Measurements from ENCODE around the gene PHF21B.
"Not testable (repeated sequence)": the region's sequence is repeated elsewhere in the genome, so short reads cannot be mapped to it uniquely, and the experiment has no call there.

Gene PHF21B

DNA sequence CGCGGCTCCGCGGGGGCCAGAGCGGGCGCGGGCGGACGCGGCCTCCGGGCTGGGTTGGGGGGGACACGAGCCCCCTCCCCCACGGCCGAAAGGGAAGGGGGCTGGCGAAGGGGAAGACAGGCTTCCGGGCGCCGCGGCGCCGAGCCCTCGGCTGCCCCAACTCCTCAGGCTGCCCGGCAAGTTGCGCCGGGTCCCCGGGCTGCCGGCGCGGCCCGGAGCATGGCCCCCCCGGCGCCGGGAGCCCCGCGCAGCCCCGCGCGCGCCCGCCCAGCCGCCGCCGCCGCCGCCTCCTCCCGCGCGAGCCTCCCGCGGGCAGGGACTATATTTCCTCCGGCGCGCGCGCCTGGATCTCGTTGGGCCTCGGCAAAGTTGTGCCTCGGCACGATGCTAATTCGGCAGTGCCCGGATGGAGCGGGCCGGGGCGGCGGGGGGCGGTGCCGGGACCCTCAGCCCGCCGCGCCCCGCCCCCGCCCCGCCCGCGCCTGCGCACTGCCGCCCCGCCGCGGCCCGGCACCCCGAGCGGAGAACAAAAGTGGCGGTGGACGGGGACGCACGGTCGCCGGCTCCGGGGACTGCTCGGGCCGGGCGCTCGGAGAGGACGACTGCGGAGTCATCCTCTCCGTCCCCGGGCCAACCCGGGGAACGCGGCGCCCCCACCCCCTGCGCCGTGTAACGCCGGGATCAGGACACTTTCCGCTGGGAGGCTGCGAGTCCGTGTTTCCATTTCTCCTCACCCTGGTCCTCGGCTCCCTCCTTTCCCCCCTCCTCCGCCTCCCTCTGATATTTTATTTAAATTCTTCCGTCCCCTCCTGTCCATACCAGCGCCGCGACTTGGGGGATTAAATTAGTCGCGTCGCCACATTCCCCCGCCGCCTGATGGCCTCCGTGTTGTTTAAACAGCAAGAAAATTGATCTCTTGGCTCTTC, at the start of gene PHF21B:
TSS of gene PHF21B (minus strand) at position 400 of the 926 bp plus-strand sequence. CDS start 456 bp downstream, outside the sequence.
- DNase-seq (ENCODE audit: low read depth), result no peak
- peak within 1 kb of the TSS; percentile 40 for H3K4me3 ChIP-seq (ENCODE audit: low read depth, low read length)
- TF ChIP-seq, protein P1, sequence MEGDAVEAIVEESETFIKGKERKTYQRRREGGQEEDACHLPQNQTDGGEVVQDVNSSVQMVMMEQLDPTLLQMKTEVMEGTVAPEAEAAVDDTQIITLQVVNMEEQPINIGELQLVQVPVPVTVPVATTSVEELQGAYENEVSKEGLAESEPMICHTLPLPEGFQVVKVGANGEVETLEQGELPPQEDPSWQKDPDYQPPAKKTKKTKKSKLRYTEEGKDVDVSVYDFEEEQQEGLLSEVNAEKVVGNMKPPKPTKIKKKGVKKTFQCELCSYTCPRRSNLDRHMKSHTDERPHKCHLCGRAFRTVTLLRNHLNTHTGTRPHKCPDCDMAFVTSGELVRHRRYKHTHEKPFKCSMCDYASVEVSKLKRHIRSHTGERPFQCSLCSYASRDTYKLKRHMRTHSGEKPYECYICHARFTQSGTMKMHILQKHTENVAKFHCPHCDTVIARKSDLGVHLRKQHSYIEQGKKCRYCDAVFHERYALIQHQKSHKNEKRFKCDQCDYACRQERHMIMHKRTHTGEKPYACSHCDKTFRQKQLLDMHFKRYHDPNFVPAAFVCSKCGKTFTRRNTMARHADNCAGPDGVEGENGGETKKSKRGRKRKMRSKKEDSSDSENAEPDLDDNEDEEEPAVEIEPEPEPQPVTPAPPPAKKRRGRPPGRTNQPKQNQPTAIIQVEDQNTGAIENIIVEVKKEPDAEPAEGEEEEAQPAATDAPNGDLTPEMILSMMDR (IDR thresholded peaks at IDR 0.05; ENCODE audit: low read depth, low read length, missing control alignments), result no peak

- TF ChIP-seq, protein P1 (IDR thresholded peaks at IDR 0.05; ENCODE audit: low read depth, low read length, missing control alignments), result no peak
- no peak overlapping the region for H3K4me3 ChIP-seq (ENCODE audit: low read depth, low read length)
- DNase-seq (ENCODE audit: low read depth), result no peak
Observed at GRCh38 chr22:45059296-45059695, 49.5 kb upstream of the PHF21B start.

- TF ChIP-seq, protein P1 (IDR thresholded peaks at IDR 0.05; ENCODE audit: low read depth, low read length, missing control alignments), result no peak
- no peak for DNase-seq (ENCODE audit: low read depth)
- no peak overlapping the region for H3K4me3 ChIP-seq (ENCODE audit: low read depth, low read length)
Observed at GRCh38 chr22:45058622-45058912, 48.8 kb upstream of the PHF21B start.

- DNase-seq (ENCODE audit: low read depth), result no peak
- TF ChIP-seq, protein P1 (IDR thresholded peaks at IDR 0.05; ENCODE audit: low read depth, low read length, missing control alignments), result no peak
- no peak overlapping the region for H3K4me3 ChIP-seq (ENCODE audit: low read depth, low read length)
Observed at GRCh38 chr22:45055936-45056335, 46.1 kb upstream of the PHF21B start.

DNA sequence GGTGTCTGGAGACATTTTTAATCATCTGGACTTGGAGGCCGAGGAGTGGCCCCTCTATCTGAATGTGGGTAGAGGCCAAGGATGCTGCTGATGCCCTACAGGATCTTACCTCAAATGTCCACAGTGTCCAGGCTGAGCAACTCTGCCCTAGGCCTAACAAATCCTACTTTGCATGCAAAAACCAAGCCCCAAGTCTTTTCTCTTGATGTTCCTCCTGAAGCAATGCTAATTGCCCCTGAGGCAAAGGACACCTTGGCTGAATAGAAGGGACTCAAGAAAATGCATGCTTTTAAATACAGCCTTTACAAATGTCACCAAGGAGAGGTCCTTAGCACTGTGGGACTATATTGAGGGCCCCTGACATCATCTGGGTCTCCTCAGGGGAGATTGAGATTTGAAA, 43.8 kb upstream of the PHF21B start:
- no peak overlapping the region for H3K4me3 ChIP-seq (ENCODE audit: low read depth, low read length)
- no peak for DNase-seq (ENCODE audit: low read depth)
- TF ChIP-seq, protein P1 (IDR thresholded peaks at IDR 0.05; ENCODE audit: low read depth, low read length, missing control alignments), result no peak

DNA sequence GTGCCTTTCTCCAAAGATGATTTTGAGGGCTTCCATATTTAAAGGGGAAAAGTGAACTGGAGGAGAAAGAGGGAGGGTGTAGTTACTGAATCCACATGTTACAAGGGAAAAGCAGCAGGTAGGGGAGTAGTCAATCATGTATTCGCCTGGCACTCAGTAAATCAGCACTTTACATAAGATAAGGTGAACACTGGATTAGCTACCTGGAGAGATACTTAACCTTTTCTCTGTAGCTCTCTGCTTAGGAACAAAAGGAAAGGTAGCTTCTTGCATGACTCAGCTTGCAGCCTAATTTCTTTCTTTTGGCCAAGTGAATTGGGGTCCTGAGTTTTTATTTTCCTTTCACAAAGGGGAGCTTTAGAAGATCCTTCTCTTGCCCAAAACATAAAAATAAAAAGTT, 43.3 kb upstream of the PHF21B start:
- TF ChIP-seq, protein P1 (IDR thresholded peaks at IDR 0.05; ENCODE audit: low read depth, low read length, missing control alignments), result no peak

GRCh38 chr22:45052665-45053064, 42.9 kb upstream of the PHF21B start:
- not testable (repeated sequence) for DNase-seq (ENCODE audit: low read depth); H3K4me3 ChIP-seq (ENCODE audit: low read depth, low read length)

More for the DNA sequence above, 43.3 kb upstream of the PHF21B start:
- no peak for DNase-seq (ENCODE audit: low read depth)
- H3K4me3 ChIP-seq (ENCODE audit: low read depth, low read length), result no peak overlapping the region
